B cell (primary cell): ENCODE measurements around the gene PRPF31.

ENCODE experiments used
- EZH2 ChIP-seq: IDR thresholded peaks from 2 replicates; pipeline ENCODE4 v1.6.1; 2012; ENCODE audit warnings: borderline replicate concordance, low read depth, mild to moderate bottlenecking, moderate library complexity, low read length; ENCODE audit not compliant: insufficient read depth, poor library complexity, severe bottlenecking
- TF ChIP-seq, protein P1 (sequence below): fragments of 200-600 bp; IDR thresholded peaks from one replicate; pipeline ENCODE4 v1.8.0; 2022; ENCODE audit warnings: antibody characterized with exemption, mild to moderate bottlenecking

DNA sequence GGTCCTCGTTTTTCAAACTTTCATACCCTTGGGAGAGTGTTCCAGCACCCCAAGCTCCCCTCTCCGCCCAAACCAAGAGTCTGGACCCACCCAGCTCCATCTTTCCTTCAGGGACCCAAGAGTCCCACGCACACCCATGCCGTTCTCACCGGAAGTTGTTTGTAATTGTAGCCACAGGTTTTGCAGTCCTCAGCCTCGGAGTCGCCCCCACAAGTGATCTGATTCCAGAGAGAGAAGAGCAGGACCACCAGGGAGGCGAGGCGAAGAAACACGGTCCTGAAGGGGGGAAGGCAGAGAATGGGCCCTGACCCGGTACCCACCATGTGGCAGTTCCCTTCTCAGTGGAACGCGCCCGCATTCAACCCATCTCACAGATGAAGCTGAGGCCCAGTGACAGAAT, 47.3 kb downstream of the PRPF31 start:
- TF ChIP-seq, protein P1, sequence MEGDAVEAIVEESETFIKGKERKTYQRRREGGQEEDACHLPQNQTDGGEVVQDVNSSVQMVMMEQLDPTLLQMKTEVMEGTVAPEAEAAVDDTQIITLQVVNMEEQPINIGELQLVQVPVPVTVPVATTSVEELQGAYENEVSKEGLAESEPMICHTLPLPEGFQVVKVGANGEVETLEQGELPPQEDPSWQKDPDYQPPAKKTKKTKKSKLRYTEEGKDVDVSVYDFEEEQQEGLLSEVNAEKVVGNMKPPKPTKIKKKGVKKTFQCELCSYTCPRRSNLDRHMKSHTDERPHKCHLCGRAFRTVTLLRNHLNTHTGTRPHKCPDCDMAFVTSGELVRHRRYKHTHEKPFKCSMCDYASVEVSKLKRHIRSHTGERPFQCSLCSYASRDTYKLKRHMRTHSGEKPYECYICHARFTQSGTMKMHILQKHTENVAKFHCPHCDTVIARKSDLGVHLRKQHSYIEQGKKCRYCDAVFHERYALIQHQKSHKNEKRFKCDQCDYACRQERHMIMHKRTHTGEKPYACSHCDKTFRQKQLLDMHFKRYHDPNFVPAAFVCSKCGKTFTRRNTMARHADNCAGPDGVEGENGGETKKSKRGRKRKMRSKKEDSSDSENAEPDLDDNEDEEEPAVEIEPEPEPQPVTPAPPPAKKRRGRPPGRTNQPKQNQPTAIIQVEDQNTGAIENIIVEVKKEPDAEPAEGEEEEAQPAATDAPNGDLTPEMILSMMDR: no peak
- TF ChIP-seq EZH2: no peak
